HG02642 (cell line): ENCODE measurements around the gene FSTL1.
A peak's percentile ranks its signal among the peaks of the same experiment; 100 is the strongest.
"Not testable (repeated sequence)": the region's sequence is repeated elsewhere in the genome, so short reads cannot be mapped to it uniquely, and the experiment has no call there.

ENCODE experiments used
- ATAC-seq: cut with Tn5 transposase; IDR thresholded peaks from one replicate; pipeline ENCODE4 v1.9.1; 2021; ENCODE audit warnings: mild to moderate bottlenecking; ENCODE audit not compliant: unreplicated experiment, poor library complexity

The FSTL1 gene

GRCh38 chr3:120420360-120420759 lies 30.4 kb downstream of the FSTL1 start:
- ATAC-seq: no peak

- ATAC-seq: no peak
Observed at GRCh38 chr3:120419797-120420196, 31.0 kb downstream of the FSTL1 start.

GRCh38 chr3:120418866-120419490 lies 31.8 kb downstream of the FSTL1 start:
- peak; percentile 51 for ATAC-seq

GRCh38 chr3:120418446-120418845 lies 32.3 kb downstream of the FSTL1 start:
- no peak for ATAC-seq

GRCh38 chr3:120417272-120417911 lies 33.4 kb downstream of the FSTL1 start:
- ATAC-seq: peak; percentile 100

GRCh38 chr3:120416868-120417267 lies 33.9 kb downstream of the FSTL1 start:
- ATAC-seq: peak; percentile 18

- no peak for ATAC-seq
Observed at GRCh38 chr3:120415756-120416155, 35.0 kb downstream of the FSTL1 start.

- no peak for ATAC-seq
Observed at GRCh38 chr3:120410541-120410940, 40.3 kb downstream of the FSTL1 start.

GRCh38 chr3:120410116-120410515 lies 40.7 kb downstream of the FSTL1 start:
- no peak for ATAC-seq

- no peak for ATAC-seq
Observed at GRCh38 chr3:120407508-120408287, 43.1 kb downstream of the FSTL1 start.

- ATAC-seq: no peak
Observed at GRCh38 chr3:120404876-120405275, 45.9 kb downstream of the FSTL1 start.

GRCh38 chr3:120402257-120402656 lies 48.5 kb downstream of the FSTL1 start:
- no peak for ATAC-seq

GRCh38 chr3:120399372-120399771 lies 51.4 kb downstream of the FSTL1 start:
- peak; percentile 90 for ATAC-seq

- no peak for ATAC-seq
Observed at GRCh38 chr3:120396469-120396868, 54.3 kb downstream of the FSTL1 start.

GRCh38 chr3:120394347-120394746 lies 56.4 kb downstream of the FSTL1 start:
- ATAC-seq: no peak

- no peak for ATAC-seq
Observed at GRCh38 chr3:120393761-120394160, 57.0 kb downstream of the FSTL1 start.

- ATAC-seq: no peak
Observed at GRCh38 chr3:120393243-120393642, 57.5 kb downstream of the FSTL1 start.

- ATAC-seq: no peak
Observed at GRCh38 chr3:120382941-120383447, 67.8 kb downstream of the FSTL1 start.

- no peak for ATAC-seq
Observed at GRCh38 chr3:120381503-120381902, 69.3 kb downstream of the FSTL1 start.

- ATAC-seq: not testable (repeated sequence)
Observed at GRCh38 chr3:120377948-120378347, 72.8 kb downstream of the FSTL1 start.

GRCh38 chr3:120370463-120370862 lies 80.3 kb downstream of the FSTL1 start:
- ATAC-seq: no peak
